Activated effector memory CD4-positive, alpha-beta T cell treated with Interleukin-2 at 50 U/mL for 16 hours (primary cell): Measurements from ENCODE around the gene SKA1.
"Not testable (repeated sequence)": the region's sequence is repeated elsewhere in the genome, so short reads cannot be mapped to it uniquely, and the experiment has no call there.

Source experiments
- DNase-seq: peaks from one replicate; pipeline ENCODE4 v3.0.0-alpha.2; 2020

Gene SKA1

DNA sequence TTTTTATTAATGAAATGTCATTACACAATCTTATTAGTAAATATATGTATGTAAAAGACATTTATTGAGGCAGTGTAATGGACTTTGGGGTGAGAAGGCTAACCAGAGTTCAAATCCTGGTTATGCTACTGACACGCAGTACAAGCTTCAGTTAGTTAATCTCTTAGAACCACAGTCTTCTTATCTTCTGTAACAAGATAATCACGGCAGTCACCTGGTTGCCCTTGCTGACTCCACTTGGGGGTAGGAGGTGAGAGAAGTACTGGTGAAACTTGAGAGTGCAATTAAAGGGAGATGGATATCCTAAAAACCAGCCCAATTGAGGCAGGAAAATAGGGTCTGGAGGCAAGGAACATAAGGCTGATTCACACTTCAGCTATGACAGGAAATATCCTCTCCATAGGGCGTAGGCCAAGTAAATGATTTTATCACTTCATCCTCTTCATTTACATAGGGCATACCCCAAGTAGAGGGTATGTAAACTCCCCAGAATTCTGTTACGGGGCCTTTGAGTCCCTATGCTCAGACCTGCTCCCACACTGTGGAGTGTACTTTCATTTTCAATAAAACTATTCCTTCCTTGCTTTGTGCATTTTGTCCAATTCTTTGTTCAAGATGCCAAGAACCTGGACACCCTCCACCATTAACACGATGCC lies 21.3 kb downstream of the SKA1 start:
- no peak for DNase-seq

DNA sequence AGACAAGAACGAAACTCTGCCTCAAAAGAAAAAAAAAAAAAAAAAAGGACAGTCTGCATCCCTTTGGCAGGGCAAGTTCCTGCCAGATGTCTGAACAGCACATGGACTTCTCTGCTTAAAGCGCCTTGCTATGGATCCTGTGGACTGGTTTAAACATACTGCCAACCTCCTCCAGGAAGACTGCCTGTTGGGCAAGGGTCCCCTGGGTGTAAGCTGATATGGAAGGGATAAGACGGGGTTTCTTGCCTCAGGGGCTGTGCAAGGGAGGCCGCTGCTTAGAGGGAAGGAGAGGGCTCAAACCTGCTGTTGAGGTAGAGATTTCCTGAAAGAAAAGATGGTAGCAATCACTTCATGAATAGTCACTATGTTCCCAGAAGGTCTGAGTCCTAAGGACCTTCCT lies 22.2 kb downstream of the SKA1 start:
- DNase-seq: no peak

DNA sequence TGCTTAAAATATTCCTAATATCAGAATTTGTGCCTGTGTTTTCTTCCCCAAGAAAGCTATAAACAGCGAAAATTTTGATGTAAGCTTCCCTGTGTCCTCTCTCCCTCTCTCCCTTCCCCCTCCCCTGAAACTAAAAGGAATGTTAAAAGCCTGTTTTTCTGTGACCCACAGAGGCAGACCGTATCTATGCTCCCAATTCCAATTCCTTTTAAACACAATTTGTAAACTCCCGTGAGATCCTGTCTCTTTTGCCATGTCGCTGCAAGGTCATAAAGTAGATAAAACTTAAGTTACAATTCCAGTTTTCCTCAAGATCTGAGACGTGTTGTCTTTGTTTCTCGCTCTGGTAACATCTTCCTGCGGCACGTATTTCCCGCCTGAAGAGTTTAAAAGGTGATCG lies 23.3 kb downstream of the SKA1 start:
- no peak for DNase-seq

DNA sequence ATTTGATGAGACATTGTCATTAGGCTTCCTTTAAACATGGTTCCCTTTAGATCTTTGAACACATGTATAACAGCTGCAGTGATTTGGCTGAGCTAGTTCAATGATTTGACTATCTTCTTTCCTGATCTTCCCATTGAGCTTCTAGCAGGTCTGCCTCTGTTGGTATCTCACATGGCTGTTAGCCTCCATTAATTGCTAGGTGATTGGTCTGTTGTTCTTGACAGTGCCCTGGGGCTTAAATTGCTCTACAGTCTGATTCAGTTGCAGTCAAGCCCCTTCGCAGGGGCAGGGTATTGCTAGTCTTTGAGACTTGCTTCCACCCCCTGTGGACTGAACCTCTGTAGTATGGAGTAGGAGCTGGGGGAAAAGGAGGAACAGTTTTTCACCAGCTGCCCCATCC lies 24.1 kb downstream of the SKA1 start:
- no peak for DNase-seq

DNA sequence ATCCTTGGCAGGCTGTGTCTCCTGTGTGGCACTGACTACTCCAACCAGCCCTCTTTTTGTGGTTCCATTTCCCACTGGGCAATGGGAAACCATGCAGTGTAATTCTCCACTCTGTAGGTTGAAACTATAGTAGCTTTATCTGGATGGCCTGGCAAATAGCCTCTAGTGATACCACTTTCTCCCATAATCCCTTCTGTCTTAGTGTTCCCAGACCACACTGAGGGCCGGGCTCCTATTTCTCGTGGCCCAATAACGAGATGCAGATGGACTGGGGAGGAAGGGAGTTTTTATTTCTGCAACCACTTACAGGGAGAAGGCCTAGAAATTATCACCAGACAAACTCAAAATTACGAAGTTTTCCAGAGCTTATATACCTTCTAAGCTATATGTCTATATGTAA lies 24.7 kb downstream of the SKA1 start:
- no peak for DNase-seq

DNA sequence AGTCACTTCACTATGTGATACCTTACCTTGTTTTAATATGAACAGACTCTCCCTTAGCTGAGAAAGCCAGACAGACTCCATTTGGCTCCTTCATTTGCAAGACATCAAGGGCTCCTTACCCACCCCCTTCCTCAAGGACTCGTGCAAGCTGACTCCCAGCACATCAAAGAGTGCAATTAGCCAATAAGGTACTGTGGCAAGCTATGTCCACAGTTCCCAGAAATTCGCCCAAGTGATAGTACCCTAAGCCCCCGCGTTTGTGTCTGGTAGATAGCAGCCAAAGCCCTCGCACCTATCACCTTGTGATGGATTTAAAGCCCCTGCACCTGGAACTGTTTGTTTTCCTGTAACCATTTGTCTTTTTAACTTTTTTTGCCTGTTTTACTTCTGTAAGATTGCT lies 25.6 kb downstream of the SKA1 start:
- DNase-seq: not testable (repeated sequence)

DNA sequence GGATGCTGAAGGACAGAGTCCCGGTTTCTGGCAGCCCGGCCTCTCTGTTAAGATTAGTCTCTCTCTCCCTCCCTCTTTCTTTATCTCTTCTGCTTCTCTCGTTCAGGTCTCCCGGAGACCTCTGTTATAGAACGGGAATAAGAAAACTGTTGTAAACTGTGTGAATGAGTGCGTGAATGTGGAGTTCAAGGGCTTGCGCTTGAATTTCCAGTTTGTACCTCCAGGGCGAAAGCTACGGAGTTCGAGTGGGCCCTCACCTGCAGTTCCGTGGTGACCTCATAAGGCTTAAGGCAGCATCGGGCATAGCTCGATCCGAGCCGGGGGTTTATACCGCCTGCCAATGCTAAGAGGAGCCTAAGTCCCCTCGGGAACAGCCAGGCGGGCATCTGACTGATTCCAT lies 26.4 kb downstream of the SKA1 start:
- no peak for DNase-seq

DNA sequence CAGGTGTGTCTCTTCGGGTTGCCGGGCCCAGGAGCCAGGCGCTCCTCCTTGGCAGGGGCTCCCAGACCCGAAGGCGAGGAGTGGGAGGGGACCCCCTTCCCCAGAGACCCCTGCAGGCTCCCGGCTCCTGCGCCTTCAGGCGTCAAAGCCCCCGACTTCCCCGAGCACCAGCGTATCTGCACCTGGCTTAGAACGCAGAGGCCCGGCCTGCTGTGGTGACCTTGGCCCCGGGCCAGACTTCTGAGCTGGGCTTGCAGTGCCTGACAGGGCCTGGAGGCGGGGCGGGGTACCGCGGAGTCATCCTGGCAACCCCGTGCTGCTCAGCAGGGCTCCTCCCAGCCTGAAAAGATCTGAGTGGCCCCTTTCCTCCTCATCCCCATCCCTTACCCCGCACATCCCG lies 27.0 kb downstream of the SKA1 start:
- DNase-seq: no peak

DNA sequence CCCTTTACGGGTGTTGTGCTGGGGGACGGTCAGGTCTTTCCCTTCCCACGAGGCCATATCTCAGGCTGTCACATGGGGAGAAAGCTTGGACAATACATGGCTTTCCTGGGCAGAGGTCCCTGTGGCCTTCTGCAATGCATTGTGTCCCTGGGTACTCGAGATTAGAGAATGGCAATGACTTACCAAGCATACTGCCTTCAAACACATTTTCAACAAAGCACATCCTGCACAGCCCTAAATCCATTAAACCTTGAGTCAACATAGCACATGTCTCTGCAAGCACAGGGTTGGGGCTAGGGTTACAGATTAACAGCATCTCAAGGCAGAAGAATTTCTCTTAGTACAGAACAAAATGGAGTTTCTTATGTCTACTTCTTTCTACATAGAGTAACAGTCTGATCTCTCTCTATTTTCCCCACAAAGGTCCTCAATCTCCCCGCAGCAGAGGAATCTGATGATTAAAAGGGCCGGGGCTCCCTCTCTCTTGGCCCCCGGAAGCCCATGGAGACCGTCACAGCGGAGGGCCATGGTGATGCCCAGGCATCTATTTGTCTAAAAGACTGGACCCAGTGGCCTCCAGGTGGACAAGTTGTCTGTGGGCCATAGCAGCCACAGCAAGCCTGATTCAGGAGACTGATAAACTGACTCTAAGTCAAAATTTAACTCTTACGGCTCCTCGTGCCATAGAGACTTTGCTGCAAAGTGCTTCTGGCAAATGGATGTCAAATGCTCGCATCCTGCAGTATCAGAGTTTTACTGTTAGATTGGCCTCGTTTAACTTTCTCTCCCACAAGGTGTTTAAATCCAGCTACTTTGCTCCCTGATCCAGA lies 30.1 kb downstream of the SKA1 start:
- not testable (repeated sequence) for DNase-seq

DNA sequence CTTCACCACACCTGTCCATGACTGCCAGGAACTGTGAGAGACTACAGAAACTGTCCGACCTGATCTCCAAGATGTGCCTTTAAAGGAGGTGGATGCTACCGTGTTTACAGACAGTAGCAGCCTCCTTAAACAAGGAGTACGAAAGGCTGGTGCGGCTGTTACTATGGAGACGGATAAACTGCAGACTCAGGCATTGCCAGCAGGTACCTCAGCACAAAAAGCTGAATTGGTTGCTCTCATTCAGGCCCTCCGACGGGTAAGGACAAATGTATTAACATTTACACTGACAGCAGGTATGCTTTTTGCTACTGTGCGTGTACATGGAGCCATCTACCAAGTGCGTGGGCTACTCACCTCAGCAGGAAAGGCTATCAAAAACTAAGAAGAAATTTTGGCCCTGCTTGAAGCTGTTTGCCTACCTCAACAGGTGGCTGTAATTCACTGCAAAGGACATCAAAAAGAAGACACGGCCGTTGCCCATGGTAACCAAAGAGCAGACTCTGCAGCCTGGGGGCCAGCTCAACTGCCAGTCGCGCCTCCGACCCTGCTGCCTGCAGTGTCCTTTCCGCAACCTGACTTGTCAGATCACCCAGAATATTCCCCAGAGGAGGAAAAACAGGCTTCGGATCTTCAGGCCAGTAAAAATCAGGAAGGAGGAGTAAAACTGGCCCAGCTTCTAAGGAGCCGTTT lies 30.9 kb downstream of the SKA1 start:
- DNase-seq: no peak

DNA sequence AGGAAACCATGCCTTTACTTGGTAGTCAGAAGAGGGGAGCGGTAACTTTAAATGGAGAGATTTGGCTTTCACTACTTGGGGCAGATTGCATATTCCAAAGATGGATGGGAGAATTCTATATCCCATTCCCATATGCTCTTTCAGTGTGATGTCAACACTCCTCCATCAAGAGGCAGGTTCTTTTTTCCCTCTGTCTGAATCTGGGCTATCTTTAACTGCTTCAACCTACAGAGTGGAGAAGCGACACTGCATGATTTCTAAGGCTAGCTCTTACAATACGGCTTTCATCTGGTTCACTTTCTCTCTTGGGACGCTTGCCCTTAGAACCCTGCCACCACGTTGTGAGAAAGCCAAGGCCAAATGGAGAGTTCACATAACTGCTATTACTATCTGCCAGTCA lies 34.4 kb downstream of the SKA1 start:
- DNase-seq: no peak

DNA sequence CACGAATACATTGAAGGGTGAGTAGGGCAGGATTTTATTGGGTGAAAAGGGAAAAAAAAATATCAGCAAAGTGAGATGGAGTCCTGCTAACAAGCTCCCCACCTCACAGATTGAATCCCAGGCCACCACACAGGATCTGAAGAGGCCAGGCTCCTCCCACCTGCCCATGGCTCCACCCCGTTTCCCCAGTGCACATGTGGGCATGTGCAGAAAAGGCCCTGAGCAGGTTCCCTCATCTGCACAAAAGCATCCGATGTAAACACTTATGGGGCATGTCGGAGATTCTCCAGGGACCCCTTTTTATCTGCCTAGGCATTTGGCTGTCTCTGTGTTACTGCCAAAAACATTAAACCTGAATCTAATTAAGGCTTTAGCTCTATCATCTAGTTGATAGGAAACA lies 35.2 kb downstream of the SKA1 start:
- DNase-seq: no peak

DNA sequence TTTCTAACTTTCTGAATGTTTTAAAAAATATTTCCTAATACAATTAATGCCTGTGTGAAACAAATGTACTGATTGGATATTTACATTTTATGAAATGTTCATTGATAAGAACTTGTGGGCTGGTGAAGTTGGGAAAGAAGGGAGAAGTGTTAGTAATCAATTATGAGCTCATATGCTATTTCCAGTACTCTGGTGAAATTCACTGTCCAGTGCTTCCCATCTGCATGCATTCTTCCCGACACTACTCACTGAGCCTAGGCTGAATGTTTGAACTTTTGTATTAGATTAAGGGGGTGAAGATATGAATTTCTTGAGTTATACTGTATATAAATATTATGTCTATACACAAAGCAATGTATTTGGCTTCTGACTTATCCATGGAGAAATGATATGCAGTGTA lies 36.0 kb downstream of the SKA1 start:
- DNase-seq: no peak

DNA sequence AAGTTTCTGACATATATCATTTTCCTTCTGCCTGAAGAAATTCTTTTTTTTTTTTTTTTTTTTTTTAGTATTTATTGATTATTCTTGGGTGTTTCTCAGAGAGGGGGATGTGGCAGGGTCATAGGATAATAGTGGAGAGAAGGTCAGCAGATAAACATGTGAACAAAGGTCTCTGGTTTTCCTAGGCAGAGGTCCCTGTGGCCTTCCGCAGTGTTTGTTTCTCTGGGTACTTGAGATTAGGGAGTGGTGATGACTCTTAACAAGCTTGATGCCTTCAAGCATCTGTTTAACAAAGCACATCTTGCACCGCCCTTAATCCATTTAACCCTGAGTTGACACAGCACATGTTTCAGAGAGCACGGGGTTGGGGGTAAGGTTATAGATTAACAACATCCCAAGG lies 42.0 kb downstream of the SKA1 start:
- DNase-seq: not testable (repeated sequence)

DNA sequence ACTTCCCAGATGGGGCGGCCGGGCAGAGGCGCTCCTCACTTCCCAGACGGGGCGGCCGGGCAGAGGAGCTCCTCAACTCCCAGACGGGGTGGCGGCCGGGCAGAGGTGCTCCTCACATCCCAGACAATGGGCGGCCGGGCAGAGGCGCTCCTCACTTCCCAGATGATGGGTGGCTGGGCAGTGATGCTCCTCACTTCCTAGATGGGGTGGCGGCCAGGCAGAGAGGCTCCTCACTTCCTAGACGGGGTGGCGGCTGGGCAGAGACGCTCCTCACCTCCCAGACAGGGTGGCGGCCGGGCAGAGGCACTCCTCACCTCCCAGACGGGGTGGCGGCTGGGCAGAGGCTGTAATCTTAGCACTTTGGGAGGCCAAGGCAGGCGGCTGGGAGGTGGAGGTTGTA lies 42.9 kb downstream of the SKA1 start:
- not testable (repeated sequence) for DNase-seq

DNA sequence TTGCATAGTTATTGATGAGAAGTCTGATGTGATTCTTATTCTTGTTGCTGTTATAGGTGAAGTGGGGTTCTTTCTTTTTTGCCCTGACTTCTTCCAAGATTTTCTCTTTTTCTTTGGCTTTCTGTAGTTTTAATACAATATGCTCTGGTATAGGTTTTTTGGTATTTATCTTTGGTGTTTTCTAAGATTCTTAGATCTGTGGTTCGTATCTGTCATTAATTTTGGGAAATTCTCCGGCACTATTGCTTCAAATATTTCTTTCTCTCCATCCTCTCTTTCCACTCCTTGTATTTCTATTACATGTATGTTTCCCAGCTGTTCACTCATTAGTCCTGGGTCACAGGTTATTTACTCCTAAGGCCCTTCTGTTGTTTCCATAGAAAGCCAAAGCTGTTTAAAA lies 43.8 kb downstream of the SKA1 start:
- DNase-seq: no peak

DNA sequence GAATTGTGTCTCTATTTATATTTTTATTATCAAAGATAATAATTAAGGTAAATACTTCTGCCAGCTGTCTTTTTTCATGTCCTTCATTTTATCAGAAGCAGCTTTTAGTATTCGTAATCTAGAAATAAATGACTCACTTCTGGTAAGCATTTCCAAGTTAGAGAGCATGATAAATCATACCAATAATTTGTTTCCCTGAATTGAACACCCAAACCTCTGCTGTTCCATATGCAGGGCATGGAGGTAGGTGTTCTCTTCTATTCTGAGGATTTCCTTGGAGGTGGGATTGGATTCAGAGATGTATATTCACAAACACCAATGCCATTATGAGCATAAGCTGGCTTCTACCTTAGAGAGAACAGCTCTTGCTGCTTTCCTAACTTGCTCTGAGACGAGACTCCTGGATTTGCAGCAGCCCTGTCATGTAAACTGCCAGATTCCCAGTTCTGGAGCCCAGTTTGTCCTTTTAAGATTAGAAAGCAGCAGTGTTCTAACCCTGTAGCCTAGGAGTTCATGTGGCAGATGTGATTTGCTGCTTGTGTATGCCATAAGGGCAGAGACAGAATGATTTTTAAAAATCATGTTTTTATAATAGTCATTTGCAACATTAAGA lies 47.5 kb downstream of the SKA1 start:
- DNase-seq: no peak

DNA sequence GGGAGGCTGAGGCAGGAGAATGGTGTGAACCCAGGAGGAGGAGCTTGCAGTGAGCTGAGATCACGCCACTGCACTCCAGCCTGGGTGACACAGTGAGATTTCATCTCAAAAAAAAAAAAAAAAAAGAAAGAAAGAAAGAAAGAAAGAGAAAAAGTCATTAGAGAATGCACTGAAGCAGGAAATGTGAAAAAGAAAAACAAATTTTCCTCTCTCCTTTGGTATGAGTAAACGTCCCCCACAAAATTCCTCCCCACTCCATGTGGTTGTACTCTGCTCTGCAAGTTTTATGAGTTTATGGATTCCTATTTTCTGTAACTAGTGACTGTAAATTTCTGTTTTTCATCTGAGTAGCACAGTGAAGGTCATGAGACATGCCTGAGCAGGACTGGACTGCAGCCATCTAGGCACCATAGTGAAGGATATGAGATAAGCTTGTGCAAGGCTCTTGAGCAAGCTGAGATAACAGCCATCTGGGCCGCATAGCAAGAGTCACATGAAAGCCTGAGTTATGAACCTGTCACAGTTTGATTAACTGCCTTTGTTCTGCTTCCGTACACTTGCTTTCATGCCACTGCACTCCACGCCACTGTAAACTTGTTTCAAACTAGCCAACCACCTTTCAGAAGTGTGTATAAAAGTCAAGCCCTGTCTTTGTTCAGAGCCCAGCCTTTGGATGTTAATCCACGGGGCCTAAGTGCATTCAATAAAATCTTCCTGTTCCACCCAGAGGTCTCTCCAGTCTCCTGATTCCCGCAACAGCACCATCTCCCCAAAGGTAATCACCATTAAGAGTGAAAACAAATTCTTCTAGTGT lies 50.2 kb downstream of the SKA1 start:
- no peak for DNase-seq

DNA sequence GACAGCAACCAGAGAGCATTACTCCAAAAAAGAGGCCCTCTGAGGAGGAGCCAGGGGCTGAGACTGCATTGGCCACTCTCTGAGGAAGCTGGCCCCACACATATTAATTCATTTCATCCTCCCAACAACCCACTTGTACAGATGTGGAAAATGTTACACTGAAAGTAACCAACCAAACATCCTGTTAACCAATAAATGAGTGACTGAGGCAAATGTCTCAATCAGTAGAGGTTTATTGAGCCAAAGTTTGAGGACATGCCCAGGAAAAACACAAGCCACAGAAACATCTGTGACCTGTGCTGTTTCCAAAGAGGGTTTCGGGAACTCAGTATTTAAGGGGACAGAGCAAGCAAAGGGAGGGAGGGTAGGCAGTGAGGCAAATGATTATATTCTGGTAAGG lies 53.0 kb downstream of the SKA1 start:
- no peak for DNase-seq

DNA sequence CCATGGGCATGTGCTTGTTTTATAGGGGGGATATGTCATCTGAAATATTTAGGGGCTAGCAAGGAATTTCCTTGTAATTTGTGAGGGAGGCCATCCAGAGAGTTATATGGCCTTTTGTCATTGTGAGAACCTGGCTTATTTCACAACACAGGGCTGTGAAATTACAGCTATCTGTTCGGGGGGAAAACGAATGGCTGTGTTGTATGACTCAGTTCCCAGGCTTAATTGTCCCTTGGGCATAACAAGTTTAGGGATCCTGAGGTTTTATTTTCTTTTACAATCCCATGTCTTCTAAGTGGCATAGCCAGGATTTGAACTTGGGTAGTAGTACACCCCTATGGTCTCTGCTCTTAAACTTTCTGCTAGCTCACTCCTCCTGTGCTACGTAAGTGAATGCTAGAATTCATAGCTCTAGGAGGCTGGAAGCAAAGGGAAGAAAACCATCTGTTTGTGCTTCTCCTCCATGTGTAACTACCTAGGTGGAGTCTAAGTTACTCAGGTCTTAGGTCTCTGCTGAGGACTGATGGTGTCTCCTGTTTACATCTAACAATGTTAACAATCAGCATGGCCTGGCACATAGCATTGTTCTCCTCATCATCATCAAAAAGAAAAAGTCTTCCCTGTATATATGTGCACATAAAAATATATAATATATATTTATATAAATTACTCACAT lies 53.8 kb downstream of the SKA1 start:
- no peak for DNase-seq

DNA sequence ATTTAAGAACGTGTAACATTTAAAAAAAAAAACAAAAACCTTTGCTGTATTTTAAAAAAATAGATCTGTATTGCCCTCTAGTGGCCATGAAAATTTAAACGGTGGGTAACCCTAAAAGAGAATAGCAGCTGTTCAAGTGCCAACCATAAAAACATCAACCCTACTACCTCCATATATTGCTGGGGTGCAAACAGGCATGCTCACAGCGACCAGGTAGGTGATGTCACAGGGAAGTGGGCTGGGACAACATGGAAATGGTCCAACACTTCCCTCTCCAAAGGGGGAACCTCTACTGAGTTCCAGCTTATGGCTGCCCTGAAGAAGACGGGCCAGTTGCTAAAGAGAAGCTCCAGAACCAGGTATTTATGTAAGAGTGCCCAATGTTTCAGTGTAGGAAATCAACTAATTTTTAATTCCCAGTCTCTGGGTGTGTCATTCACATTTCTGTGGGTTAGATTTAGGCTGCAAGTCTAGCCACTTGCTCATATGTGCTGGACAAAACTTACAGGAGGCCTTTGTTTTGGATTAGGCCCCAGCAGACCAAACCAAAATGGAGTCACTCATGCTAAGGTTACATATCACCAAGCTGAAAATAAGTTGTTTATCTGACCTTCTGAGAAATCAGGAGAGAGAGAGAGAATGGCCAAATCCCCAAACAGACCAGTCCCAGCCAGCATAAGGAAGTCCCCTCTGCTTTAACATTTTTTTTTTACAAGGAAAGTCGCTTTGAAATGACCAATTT lies 54.5 kb downstream of the SKA1 start:
- no peak for DNase-seq
